ENCODE results near the gene MRPS7. TPM values are rescaled to one million over a fixed set of nuclear protein-coding genes. Genes with fewer than 3 reads are reported as not detected.
"Not testable (repeated sequence)": the region's sequence is repeated elsewhere in the genome, so short reads cannot be mapped to it uniquely, and the experiment has no call there.

Gene MRPS7
- total RNA-seq, 1 donor from 2014 or later = 91.2 TPM

DNA sequence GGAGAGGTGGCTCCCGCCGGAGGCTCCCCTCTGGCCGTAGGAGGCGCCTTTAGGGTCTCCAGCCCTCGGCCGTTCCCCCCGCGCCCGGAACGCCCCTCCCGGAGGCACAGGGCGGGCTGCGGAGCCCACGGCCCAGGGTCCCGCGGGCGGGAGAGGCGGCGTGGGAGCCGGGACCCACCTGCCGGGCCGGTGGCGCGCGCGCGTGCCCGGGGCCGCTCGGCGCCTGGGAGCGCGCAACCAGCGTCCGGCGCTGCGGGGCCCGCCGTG lies 9.2 kb downstream of the MRPS7 start, which contains the start of gene MIF4GD:
TSS of gene MIF4GD (minus strand) at position 266 of the 267 bp plus-strand sequence. CDS start 1,036 bp downstream, outside the sequence.
- DNase-seq (ENCODE audit: low read depth) = no peak
- TF ChIP-seq, protein P1, sequence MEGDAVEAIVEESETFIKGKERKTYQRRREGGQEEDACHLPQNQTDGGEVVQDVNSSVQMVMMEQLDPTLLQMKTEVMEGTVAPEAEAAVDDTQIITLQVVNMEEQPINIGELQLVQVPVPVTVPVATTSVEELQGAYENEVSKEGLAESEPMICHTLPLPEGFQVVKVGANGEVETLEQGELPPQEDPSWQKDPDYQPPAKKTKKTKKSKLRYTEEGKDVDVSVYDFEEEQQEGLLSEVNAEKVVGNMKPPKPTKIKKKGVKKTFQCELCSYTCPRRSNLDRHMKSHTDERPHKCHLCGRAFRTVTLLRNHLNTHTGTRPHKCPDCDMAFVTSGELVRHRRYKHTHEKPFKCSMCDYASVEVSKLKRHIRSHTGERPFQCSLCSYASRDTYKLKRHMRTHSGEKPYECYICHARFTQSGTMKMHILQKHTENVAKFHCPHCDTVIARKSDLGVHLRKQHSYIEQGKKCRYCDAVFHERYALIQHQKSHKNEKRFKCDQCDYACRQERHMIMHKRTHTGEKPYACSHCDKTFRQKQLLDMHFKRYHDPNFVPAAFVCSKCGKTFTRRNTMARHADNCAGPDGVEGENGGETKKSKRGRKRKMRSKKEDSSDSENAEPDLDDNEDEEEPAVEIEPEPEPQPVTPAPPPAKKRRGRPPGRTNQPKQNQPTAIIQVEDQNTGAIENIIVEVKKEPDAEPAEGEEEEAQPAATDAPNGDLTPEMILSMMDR (conservative IDR thresholded peaks at IDR 0.05; ENCODE audit: low read depth, low read length) = no peak
- H3K4me3 ChIP-seq (ENCODE audit: low read depth, low read length) = peak within 1 kb of the TSS; percentile 83

DNA sequence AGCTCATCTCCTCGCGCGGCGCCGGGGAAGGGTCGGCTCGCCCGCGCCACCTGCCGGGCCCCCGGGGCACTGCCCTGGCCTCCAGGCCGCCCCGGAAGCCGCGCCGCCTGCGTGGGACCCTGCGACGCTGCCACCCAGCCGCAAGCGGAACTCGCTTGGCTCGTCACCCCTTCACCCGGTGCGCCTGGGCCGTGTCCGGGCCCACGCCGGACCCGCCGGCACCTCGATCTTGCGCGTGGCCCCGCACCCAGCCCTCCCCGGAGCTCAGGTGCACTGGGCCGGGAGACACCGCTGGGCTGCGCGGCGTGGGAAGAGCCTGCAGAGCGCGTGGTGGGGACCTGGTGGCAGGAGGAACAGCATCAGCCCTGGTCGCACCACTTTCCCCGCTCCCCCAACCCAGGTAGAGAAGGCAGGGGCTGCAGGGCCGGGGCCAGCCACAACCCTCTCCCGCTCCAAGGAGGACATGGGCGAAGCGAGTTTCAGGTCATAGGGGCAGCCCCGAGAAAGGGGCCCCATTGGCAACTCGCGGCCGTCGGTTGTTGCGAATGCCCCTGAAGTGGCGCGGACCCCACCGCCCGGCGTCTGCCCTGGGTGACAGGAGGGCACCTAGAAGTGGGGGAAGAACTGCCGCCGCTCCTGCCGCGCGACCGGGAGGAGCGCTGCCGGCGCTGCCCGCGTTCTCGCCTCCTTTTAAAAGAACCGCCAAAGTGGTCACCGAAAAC lies 9.7 kb downstream of the MRPS7 start:
- DNase-seq (ENCODE audit: low read depth) = no peak
- H3K4me3 ChIP-seq (ENCODE audit: low read depth, low read length) = peak overlapping the region; percentile 83
- TF ChIP-seq, protein P1 (conservative IDR thresholded peaks at IDR 0.05; ENCODE audit: low read depth, low read length) = peak; percentile 42

DNA sequence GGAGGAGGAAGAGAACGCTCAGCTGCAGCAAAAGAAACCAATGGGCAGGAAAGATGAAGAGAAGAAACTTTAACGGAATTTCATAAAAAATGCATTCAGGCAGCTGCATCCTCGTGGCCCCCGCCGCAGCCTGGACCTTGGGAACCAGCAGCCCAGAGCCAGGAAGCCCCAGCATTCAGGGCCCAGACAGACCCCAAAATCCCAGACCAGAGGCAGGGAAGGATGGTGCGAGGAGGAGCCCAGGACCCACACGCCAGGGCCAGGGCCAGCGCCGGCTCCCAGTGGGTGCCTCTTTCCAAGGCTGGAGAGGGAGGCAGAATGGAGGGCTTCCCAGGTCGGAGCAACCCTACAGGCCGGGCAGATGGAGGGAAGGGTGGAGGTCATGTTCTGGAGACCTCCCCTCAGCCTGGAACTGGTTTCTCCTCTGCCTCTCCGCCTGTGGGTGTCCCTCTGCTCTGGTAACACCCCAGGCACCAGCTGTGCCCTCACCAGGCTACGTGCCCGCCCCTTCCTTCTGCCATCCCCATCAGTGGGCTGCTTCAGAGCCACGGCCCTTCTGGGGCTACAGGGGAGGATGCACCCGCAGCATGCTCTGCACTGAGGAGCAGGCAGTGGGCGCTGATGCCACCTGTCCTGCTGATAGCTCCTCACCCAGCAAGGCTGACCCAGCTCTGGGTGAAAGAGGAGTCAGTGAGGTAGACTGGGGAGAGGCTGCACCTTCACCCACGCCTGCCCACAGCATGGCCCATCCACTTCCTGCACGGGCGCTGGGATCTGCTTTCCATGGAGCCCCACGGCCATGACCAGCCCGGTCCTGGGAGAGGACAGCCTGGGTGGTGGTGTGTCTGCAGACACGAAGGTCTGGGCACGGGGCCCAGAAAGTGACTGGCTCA lies 10.5 kb downstream of the MRPS7 start:
- no peak for DNase-seq (ENCODE audit: low read depth)
- peak overlapping the region; percentile 83 for H3K4me3 ChIP-seq (ENCODE audit: low read depth, low read length)
- TF ChIP-seq, protein P1 (conservative IDR thresholded peaks at IDR 0.05; ENCODE audit: low read depth, low read length) = no peak

DNA sequence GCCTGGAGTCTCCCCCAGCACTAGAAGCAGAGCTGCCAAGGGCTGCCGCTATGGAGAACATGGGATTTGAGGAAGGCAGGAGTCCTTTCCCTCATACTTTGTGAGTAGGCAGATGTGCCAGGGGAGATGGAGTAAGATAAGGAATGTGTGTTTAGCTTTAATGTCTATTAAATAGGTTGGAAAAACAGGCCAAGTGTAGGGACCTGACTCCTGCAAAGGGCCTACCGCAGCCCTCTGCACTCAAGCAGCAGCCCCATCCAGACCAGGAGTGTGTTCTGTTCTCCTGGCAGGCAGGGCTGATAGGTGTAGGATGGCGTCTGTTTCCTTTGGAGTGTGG lies 11.1 kb downstream of the MRPS7 start:
- no peak for DNase-seq (ENCODE audit: low read depth)
- no peak overlapping the region for H3K4me3 ChIP-seq (ENCODE audit: low read depth, low read length)
- TF ChIP-seq, protein P1 (conservative IDR thresholded peaks at IDR 0.05; ENCODE audit: low read depth, low read length) = no peak

DNA sequence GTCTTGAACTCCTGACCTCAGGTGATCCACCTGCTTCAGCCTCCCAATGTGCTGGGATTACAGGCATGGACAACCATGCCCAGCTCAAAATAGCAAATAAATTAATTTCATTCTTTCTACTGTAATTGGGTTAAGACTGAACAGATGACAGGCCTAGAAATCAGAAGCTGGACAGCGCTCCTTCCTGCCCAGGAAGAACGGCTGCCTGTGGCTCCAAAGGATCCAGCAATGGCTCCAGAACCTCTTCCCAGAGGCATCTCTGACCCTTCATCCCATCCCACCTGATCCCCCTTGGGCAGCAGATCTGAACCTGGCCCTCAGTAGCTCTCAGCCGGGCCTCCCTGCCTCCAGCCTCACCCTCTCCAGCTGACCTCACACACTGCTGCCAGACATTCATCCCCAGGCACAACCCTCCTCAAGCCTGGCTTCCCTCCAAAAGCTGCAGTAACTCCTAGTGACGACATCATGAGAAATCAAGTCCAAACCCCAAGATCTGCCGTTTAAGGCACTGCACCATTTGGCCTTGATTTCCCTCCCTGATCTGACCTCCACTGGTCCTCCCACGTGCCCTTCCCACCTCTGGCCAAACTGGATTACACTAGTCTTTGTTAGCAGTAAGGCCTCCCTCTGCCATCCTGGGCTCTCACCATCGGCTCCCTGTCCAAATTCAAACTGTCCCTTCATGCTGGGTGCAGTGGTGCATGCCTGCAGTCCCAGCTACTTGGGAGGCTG lies 12.5 kb downstream of the MRPS7 start:
- no peak for DNase-seq (ENCODE audit: low read depth)
- TF ChIP-seq, protein P1 (conservative IDR thresholded peaks at IDR 0.05; ENCODE audit: low read depth, low read length) = no peak
- H3K4me3 ChIP-seq (ENCODE audit: low read depth, low read length) = no peak overlapping the region

DNA sequence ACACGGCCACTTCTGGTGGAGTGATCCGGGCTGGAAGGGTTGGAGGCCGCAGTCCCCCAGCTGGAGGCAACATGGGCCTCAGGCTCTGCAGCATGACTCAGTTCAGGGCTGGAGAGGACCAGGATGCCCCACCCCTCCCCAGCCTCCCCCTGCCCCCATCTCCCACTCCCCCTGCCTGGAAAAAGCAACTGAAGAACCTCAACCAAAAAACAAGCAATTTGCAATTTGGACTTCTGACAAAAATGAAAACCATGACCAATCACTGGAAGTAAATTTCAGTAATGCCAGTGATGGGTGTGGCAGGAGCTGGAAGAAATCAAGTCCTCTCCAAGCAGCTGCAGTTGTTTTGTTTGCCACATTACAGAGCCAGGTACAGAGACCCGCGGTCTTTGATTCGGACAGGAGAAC lies 16.0 kb downstream of the MRPS7 start:
- TF ChIP-seq, protein P1 (conservative IDR thresholded peaks at IDR 0.05; ENCODE audit: low read depth, low read length) = no peak
- H3K4me3 ChIP-seq (ENCODE audit: low read depth, low read length) = no peak overlapping the region
- DNase-seq (ENCODE audit: low read depth) = no peak

DNA sequence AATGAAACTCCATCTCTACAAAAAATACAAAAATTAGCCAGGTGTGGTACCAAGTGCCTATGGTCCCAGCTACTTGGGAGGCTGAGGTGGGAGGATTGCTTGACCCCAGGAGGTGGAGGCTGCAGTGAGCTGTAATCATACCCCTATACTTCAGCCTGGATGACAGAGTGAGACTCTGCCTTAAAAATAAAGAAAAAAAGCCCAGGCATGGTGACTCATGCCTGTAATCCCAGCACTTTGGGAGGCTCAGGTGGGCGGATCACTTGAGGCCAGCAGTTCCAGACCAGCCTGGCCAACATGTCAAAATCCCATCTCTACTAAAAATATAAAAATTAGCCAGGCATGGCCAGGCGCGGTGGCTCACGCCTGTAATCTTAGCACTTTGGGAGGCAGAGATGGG lies 18.5 kb downstream of the MRPS7 start:
- H3K4me3 ChIP-seq (ENCODE audit: low read depth, low read length); DNase-seq (ENCODE audit: low read depth): not testable (repeated sequence)
